GM19455 (cell line): ENCODE results near the gene PDHA1.

ENCODE experiments used
- ATAC-seq: cut with Tn5 transposase; IDR thresholded peaks from one replicate; pipeline ENCODE4 v1.9.1; 2021; ENCODE audit not compliant: unreplicated experiment

PDHA1 gene

GRCh38 chrX:19343535-19344408 lies at the start of gene PDHA1:
Gene PDHA1, plus strand, starts transcription at chrX:19343927. Its CDS starts 111 bp downstream, at chrX:19344038.
- peak; percentile 99 for ATAC-seq

GRCh38 chrX:19303256-19303880 lies 40.4 kb upstream of the PDHA1 start:
- no peak for ATAC-seq

GRCh38 chrX:19326567-19326966 lies 17.2 kb upstream of the PDHA1 start:
- ATAC-seq: no peak

- ATAC-seq: no peak
These were observed 11.9 kb upstream of the PDHA1 start for GRCh38 chrX:19331831-19332230.

- no peak for ATAC-seq
These were observed 10.7 kb upstream of the PDHA1 start for GRCh38 chrX:19332983-19333382.

- no peak for ATAC-seq
These were observed 8.6 kb upstream of the PDHA1 start for GRCh38 chrX:19334945-19335626.

- no peak for ATAC-seq
These were observed 1.3 kb upstream of the PDHA1 start for GRCh38 chrX:19342331-19342906.

GRCh38 chrX:19343085-19343534 lies 617 bp upstream of the PDHA1 start:
- no peak for ATAC-seq

GRCh38 chrX:19344661-19345060 lies 934 bp downstream of the PDHA1 start:
- no peak for ATAC-seq

- ATAC-seq: no peak
These were observed 4.2 kb downstream of the PDHA1 start for GRCh38 chrX:19347916-19348315.

GRCh38 chrX:19349264-19349663 lies 5.5 kb downstream of the PDHA1 start:
- no peak for ATAC-seq

- peak; percentile 93 for ATAC-seq
These were observed 7.2 kb downstream of the PDHA1 start for GRCh38 chrX:19350941-19351384.

- no peak for ATAC-seq
These were observed 10.9 kb downstream of the PDHA1 start for GRCh38 chrX:19354625-19355024.

- no peak for ATAC-seq
These were observed 14.8 kb downstream of the PDHA1 start for GRCh38 chrX:19358521-19358920.

GRCh38 chrX:19360903-19361302 lies 17.2 kb downstream of the PDHA1 start:
- no peak for ATAC-seq

GRCh38 chrX:19361701-19362100 lies 18.0 kb downstream of the PDHA1 start:
- no peak for ATAC-seq

- no peak for ATAC-seq
These were observed 24.8 kb downstream of the PDHA1 start for GRCh38 chrX:19368576-19368975.

- no peak for ATAC-seq
These were observed 26.3 kb downstream of the PDHA1 start for GRCh38 chrX:19370061-19370460.

GRCh38 chrX:19372170-19372546 lies 28.4 kb downstream of the PDHA1 start:
- ATAC-seq: no peak

- ATAC-seq: no peak
These were observed 29.0 kb downstream of the PDHA1 start for GRCh38 chrX:19372547-19373331.
